Activated CD4-positive, alpha-beta T cell treated with anti-CD3 and anti-CD28 coated beads for 24 hours (primary cell): ENCODE data around the gene PTGDR2.

Experiments
- DNase-seq, 2 donors: peaks; one replicate each; pipeline ENCODE4 v3.0.0-alpha.2; 2020; ENCODE audit warnings: low read depth in 2 of 2

The PTGDR2 gene

GRCh38 chr11:60858731-60859464 lies 3.1 kb upstream of the PTGDR2 start:
- no peak for DNase-seq

GRCh38 chr11:60858236-60858635 lies 2.5 kb upstream of the PTGDR2 start:
- DNase-seq, result no peak

GRCh38 chr11:60857378-60858232 lies 1.9 kb upstream of the PTGDR2 start:
- no peak for DNase-seq

- DNase-seq, result no peak
Observed at GRCh38 chr11:60854847-60855725, 664 bp downstream of the PTGDR2 start.

GRCh38 chr11:60854140-60854846 lies 1.5 kb downstream of the PTGDR2 start:
- DNase-seq, result no peak

- DNase-seq, result no peak
Observed at GRCh38 chr11:60852982-60853950, 2.5 kb downstream of the PTGDR2 start.

- DNase-seq, result no peak
Observed at GRCh38 chr11:60852117-60852981, 3.4 kb downstream of the PTGDR2 start.

- no peak for DNase-seq
Observed at GRCh38 chr11:60851327-60852104, 4.2 kb downstream of the PTGDR2 start.

GRCh38 chr11:60849641-60850520 lies 5.9 kb downstream of the PTGDR2 start:
- DNase-seq, result no peak

GRCh38 chr11:60848714-60849151 lies 7.0 kb downstream of the PTGDR2 start:
- no peak for DNase-seq

GRCh38 chr11:60847896-60848295 lies 7.9 kb downstream of the PTGDR2 start:
- no peak for DNase-seq

- DNase-seq, result no peak
Observed at GRCh38 chr11:60847281-60847680, 8.5 kb downstream of the PTGDR2 start.

GRCh38 chr11:60845338-60845737 lies 10.4 kb downstream of the PTGDR2 start:
- no peak for DNase-seq

GRCh38 chr11:60844870-60845221 lies 10.9 kb downstream of the PTGDR2 start:
- DNase-seq, result no peak

GRCh38 chr11:60844045-60844869 lies 11.5 kb downstream of the PTGDR2 start:
- DNase-seq, result no peak
